ENCODE data around the gene ANK2. TPM values are rescaled to one million over a fixed set of nuclear protein-coding genes. Genes with fewer than 3 reads are reported as not detected.

ANK2 gene
- total and polyA plus RNA-seq, 2 of the 13 experiments (the other 11 are each of a cell fraction or from before 2014, with no cell fraction given), result 2.7 to 15.1 TPM

- TF ChIP-seq TBX2 (CRISPR knock-in tag; IDR thresholded peaks at IDR 0.05; ENCODE audit: borderline replicate concordance) (peak; percentile 80), ZNF234 (CRISPR knock-in tag; conservative IDR thresholded peaks at IDR 0.05) (no peak), TOE1 (CRISPR knock-in tag; IDR thresholded peaks at IDR 0.05) (no peak), ZNF567 (CRISPR knock-in tag; IDR thresholded peaks at IDR 0.05; ENCODE audit: borderline replicate concordance) (no peak), HOXA5 (CRISPR knock-in tag; IDR thresholded peaks at IDR 0.05) (no peak), HMGXB4 (CRISPR knock-in tag; IDR thresholded peaks at IDR 0.05; ENCODE audit: borderline replicate concordance in 1 of 2, low read depth in 1 of 2) (peak in 1 of 2 experiments; percentile 33; a peak in 1 of 4 replicates), BRCA1 (CRISPR knock-in tag; IDR thresholded peaks at IDR 0.05) (no peak), GABPA (IDR thresholded peaks at IDR 0.05; ENCODE audit: low read depth, low read length) (no peak), GABPA (CRISPR knock-in tag; IDR thresholded peaks at IDR 0.05; ENCODE audit: low read depth) (peak; percentile 81), ZNF512 (CRISPR knock-in tag; IDR thresholded peaks at IDR 0.05) (no peak), SRSF9 (IDR thresholded peaks at IDR 0.05; ENCODE audit: borderline replicate concordance, insufficient read depth, low read depth, low read length, poor library complexity, severe bottlenecking) (no peak), ZSCAN31 (CRISPR knock-in tag; IDR thresholded peaks at IDR 0.05; ENCODE audit: low read depth) (peak; percentile 56; the same call in 1 of the 2 replicates), KLF16 (CRISPR knock-in tag; IDR thresholded peaks at IDR 0.05) (peak in 1 of 2 experiments; percentile 75; a peak in 2 of 4 replicates), BCLAF1 (IDR thresholded peaks at IDR 0.05) (no peak), SALL1 (CRISPR knock-in tag; IDR thresholded peaks at IDR 0.05) (peak; percentile 71), ZNF276 (CRISPR knock-in tag; IDR thresholded peaks at IDR 0.05; ENCODE audit: low read depth) (peak; percentile 46; the same call in 1 of the 2 replicates), ZNF737 (CRISPR knock-in tag; IDR thresholded peaks at IDR 0.05; ENCODE audit: borderline replicate concordance) (no peak), ZNF674 (CRISPR knock-in tag; IDR thresholded peaks at IDR 0.05; ENCODE audit: low read depth) (no peak), THYN1 (CRISPR knock-in tag; IDR thresholded peaks at IDR 0.05; ENCODE audit: borderline replicate concordance, low read depth) (no peak)
Measured at GRCh38 chr4:113145519-113146291, 96.3 kb downstream of the ANK2 start (continued).
